ENCODE data around the gene RBM39. TPM values are rescaled to one million over a fixed set of nuclear protein-coding genes. Genes with fewer than 3 reads are reported as not detected.
A peak's percentile ranks its signal among the peaks of the same experiment; 100 is the strongest.

The RBM39 gene
- total and polyA plus RNA-seq, 2 of the 13 experiments (the other 11 are each of a cell fraction or from before 2014, with no cell fraction given) = 788 to 920 TPM

- peak; percentile 98 for TF ChIP-seq THAP9 (CRISPR knock-in tag; IDR thresholded peaks at IDR 0.05; ENCODE audit: borderline replicate concordance)
- peak; percentile 98 for TF ChIP-seq ZNF639 (CRISPR knock-in tag; conservative IDR thresholded peaks at IDR 0.05)
- peak; percentile 94; the same call in 1 of the 2 replicates for TF ChIP-seq ZNF616 (CRISPR knock-in tag; IDR thresholded peaks at IDR 0.05; ENCODE audit: low read depth)
- peak; percentile 94; the same call in 1 of the 2 replicates for TF ChIP-seq ZNF556 (CRISPR knock-in tag; IDR thresholded peaks at IDR 0.05; ENCODE audit: borderline replicate concordance)
- TF ChIP-seq ZFP36L2 (CRISPR knock-in tag; IDR thresholded peaks at IDR 0.05) = peak; percentile 88
- peak; percentile 61; the same call in 1 of the 2 replicates for TF ChIP-seq MAFF (IDR thresholded peaks at IDR 0.05; ENCODE audit: low read depth, low read length)
- TF ChIP-seq TP53 (CRISPR knock-in tag; conservative IDR thresholded peaks at IDR 0.05) = peak; percentile 96
- peak; percentile 92; the same call in 1 of the 2 replicates for TF ChIP-seq MLLT10 (CRISPR knock-in tag; IDR thresholded peaks at IDR 0.05)
- peak; percentile 79 for TF ChIP-seq NFE2 (CRISPR knock-in tag; IDR thresholded peaks at IDR 0.05)
- peak; percentile 98 for TF ChIP-seq ZNF124 (CRISPR knock-in tag; IDR thresholded peaks at IDR 0.05)
- TF ChIP-seq DMTF1 (CRISPR knock-in tag; IDR thresholded peaks at IDR 0.05) = no peak
- peak; percentile 94; the same call in 1 of the 2 replicates for TF ChIP-seq ZNF17 (CRISPR knock-in tag; IDR thresholded peaks at IDR 0.05)
- peak; percentile 91 for TF ChIP-seq ASH2L (IDR thresholded peaks at IDR 0.05; ENCODE audit: insufficient read length, low read depth, low read length)
- TF ChIP-seq ZNF101 (CRISPR knock-in tag; IDR thresholded peaks at IDR 0.05; ENCODE audit: borderline replicate concordance, low read depth) = peak; percentile 96; the same call in 1 of the 2 replicates
- peak; percentile 99 for TF ChIP-seq U2AF1 (optimal IDR thresholded peaks at IDR 0.05; ENCODE audit: low read depth, low read length)
- TF ChIP-seq TOE1 (CRISPR knock-in tag; IDR thresholded peaks at IDR 0.05) = peak; percentile 99
- TF ChIP-seq PCBP1 (IDR thresholded peaks at IDR 0.05; ENCODE audit: borderline replicate concordance, low read depth, low read length) = peak; percentile 92
- peak; percentile 94 for TF ChIP-seq ZNF276 (CRISPR knock-in tag; IDR thresholded peaks at IDR 0.05; ENCODE audit: low read depth)
These were observed at the start of gene RBM39 (continued) for GRCh38 chr20:35741892-35742740.
